Measurements from ENCODE around the gene CRCP.
A peak's percentile ranks its signal among the peaks of the same experiment; 100 is the strongest.
"Not testable (repeated sequence)": the region's sequence is repeated elsewhere in the genome, so short reads cannot be mapped to it uniquely, and the experiment has no call there.

CRCP gene

GRCh38 chr7:66162622-66163021 lies 48.0 kb downstream of the CRCP start:
- peak in 1 of 3 donors; percentile 5 for DNase-seq

- DNase-seq = no peak
Measured at GRCh38 chr7:66163186-66163610, 48.6 kb downstream of the CRCP start.

- no peak for DNase-seq
Measured at GRCh38 chr7:66164356-66164755, 49.7 kb downstream of the CRCP start.

DNA sequence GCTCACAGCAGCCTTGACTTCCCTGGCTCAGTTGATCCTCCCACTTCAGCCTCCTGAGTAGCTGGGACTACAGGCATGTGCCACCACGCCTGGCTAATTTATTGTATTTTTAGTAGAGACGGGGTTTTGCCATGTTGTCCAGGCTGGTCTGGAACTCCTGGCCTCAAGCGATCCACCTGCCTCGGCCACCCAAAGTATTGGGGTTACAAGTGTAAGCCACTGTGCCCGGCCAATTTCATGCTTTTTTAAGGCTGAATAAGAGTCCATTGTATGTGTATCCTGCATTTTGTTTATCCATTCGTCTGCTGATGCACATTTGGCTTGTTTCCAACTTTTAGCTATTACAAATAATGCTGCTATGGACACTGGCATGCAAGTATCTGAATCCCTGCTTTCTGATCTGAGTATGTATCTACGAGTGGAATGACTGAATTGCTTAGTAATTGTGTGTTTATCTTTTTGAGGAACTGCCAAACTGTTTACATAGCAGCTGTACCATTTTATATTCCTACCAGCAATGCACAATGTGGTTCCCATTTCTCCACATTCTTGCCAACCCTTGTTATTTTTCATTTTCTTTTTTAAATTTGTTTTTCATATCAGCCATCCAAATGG lies 53.2 kb downstream of the CRCP start:
- peak in 2 of 3 donors; percentile 25 to 42 for DNase-seq

GRCh38 chr7:66169616-66170015 lies 55.0 kb downstream of the CRCP start:
- DNase-seq = no peak

DNA sequence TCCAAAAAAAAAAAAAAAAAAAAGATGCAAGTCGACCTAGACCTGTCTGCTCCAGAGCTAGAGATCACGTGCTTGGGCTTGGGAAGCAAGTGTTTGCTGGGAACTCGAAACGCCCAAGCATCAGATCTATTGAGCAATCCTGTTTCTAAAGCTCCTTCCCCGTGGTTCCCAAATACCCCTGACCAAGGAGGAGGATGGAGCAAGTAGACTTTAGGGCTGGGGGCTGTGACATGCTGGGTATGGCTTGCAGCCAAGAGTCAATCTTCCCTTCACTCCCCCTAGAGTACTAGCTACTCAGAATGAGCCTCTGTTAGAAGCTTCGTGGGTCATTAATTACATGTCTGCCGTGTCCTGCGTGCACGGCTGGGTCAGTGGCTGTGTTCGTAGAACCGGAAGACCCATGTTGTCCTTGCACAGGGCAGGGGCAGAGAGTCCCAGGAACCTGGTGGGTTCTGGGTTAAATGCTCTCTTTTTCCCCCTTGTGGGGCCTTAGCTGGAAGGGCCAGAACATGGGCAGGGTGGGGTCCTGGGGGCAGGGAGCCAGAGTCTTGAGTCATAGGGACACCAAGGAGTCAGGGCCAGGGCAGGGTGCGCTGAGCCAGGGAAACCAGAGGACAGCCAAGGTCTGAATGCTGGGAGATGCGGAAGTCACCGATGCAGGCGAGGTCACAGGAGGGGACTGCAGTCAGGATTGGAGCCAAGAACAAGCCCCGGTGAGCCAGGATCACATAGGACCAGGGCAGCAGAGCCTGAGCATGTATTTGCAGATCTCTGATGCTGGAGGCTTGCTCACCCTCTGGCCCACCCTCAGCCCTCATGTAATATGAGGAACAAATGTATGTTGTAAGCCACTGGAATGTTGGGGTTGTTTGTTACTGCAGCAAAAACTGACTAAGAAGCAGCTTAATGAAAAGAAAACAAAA lies 55.9 kb downstream of the CRCP start:
- no peak for DNase-seq

DNA sequence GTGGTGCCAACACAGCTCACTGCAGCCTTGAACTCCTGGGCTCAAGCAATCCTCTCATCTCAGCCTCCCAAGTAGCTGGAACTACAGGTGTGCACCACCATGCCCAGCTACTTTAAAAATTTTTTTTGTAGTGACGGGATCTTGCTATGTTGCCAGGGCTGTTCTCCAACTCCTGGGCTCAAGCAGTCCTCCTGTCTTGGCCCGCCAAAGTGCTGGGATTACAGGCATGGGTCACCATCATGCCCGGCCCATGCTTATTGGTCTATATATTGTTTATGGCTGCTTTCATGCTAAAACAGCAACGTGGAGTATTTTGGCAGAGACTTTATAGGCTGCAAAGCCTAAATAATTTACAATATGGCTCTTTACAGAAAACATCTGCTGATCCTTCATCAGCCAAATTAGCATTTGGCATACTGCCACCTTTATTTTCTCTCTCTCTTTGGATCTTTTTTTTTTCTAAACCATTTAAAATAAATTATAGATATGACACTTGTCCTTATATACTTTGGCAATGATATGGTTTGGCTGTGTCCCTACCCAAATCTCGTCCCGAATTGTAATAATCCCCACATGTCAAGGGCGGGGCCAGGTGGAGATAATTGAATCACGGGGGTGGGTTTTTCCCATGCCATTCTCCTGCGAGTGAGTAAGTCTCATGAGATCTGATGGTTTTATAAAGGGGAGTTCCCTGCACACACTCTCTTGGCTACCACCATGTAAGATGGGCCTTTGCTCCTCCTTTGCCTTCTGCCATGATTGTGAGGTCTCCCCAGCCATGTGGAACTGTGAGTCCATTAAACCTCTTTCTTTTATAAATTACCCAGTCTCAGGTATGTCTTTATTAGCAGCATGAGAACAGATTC lies 58.1 kb downstream of the CRCP start:
- DNase-seq = peak in 1 of 3 donors; percentile 11

DNA sequence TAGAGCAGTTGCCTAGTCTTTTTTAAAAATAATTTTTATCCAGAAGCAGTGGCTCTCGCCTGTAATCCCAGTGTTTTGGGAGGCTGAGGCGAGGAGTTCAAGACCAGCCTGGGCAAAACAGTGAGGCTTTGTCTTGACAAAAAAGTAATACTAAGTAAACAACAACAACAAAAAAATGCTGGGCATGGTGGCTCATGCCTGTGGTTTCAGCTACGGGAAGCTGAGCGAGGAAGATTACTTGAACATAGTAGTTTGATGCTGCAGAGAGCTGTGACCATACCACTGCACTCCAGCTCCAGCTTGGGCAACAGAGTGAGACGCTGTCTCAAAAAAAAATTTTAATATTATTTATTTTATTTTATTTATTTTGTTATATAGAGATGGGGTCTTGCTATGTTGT lies 59.2 kb downstream of the CRCP start:
- DNase-seq = no peak

- DNase-seq = not testable (repeated sequence)
Measured at GRCh38 chr7:66175006-66175405, 60.4 kb downstream of the CRCP start.

GRCh38 chr7:66176914-66177313 lies 62.3 kb downstream of the CRCP start:
- DNase-seq = no peak

- DNase-seq = no peak
Measured at GRCh38 chr7:66178258-66178657, 63.6 kb downstream of the CRCP start.

DNA sequence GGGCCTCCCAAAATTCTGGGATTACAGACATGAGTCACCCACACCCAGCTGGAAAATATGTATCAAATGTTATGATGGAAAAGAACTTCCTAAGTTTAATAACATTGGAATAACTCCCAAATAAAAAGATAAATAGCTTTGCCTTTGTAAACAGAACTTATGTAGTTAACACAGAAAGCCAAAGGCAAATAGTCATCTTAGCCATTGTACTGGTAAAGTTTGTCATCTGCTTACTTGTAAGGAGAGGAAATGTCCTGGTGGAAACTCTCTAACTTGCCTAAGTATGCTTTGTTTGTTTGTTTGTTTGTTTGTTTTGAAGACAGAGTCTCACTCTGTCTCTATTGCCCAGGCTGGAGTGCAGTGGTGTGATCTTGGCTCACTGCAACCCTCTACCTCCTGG lies 66.7 kb downstream of the CRCP start:
- DNase-seq = no peak

- DNase-seq = no peak
Measured at GRCh38 chr7:66181845-66182244, 67.2 kb downstream of the CRCP start.

- no peak for DNase-seq
Measured at GRCh38 chr7:66182920-66183319, 68.3 kb downstream of the CRCP start.

DNA sequence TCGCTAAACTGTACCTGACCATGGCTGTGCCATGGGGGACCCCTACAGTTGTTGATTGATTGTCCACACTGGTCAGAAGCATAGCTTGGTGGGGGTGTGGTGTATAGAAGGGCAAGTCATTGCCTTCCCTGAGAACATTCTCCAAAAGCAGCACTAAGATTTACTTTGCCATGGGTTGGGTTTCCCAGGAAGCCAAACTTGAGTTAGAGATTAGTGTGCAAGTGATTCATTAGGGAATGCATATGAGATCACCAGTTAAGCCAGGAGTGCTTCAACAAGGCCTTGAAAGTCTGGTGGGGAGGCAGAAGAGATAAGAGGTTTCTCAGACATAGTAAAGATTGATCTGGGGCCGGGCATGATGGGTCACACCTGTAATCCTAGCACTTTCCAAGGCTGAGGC lies 69.1 kb downstream of the CRCP start:
- no peak for DNase-seq

GRCh38 chr7:66185680-66186187 lies 71.1 kb downstream of the CRCP start:
- no peak for DNase-seq

DNA sequence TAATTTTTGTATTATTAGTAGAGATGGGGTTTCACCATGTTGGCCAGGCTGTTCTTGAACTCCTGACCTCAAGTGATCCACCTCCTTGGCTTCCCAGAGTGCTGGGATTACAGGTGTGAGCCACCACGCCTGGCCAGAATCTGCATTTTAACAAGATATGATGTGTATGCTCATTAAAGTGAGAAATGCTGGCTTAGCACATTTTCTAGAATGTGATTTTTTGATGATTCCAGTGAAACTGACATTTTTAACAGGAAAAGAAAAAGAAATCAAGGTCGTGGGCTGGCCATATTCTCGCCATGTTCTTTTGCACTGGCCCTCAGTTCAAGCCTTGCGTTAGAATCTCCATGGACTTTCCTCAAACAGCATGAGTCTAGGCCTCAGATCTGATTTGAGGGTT lies 72.3 kb downstream of the CRCP start:
- DNase-seq = no peak

DNA sequence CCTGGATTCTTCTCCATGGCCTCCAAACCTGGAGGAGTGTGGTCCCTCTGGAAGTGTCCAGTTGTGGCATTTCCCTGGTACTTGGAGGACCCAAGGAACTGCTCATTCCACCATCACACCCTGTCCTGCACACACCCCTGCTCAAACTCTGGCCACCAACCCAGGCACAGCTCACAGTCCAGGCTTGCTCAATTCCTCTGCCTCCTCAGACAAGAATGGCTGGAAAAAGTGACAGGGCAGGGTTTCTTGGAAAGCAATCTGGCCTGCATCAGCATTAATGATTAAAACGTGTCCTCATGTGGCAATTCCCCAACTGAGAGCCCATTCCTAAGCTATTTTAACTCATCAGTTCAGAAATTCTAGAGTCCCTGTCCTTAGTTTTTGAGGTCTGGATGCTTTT lies 73.3 kb downstream of the CRCP start:
- DNase-seq = peak; percentile 15 to 26 (median 25)

DNA sequence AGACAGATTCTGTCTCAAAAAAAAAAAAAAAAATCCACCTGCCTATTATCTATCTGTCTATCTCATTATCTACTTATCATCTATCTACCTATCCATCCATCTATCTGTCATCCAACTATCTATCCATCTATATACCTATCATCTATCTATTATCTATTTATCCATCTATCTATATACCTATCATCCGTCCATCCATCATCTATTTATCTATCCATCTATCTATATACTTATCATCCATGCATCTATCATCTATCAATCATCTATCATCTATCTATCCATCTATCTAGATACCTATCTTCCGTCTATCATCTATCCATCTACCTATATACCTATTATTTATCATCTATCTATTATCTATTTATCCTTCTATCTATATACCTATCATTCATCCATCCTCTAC lies 74.0 kb downstream of the CRCP start:
- DNase-seq = no peak

GRCh38 chr7:66189695-66190503 lies 75.3 kb downstream of the CRCP start:
- no peak for DNase-seq

- DNase-seq = no peak
Measured at GRCh38 chr7:66190504-66190857, 75.8 kb downstream of the CRCP start.

DNA sequence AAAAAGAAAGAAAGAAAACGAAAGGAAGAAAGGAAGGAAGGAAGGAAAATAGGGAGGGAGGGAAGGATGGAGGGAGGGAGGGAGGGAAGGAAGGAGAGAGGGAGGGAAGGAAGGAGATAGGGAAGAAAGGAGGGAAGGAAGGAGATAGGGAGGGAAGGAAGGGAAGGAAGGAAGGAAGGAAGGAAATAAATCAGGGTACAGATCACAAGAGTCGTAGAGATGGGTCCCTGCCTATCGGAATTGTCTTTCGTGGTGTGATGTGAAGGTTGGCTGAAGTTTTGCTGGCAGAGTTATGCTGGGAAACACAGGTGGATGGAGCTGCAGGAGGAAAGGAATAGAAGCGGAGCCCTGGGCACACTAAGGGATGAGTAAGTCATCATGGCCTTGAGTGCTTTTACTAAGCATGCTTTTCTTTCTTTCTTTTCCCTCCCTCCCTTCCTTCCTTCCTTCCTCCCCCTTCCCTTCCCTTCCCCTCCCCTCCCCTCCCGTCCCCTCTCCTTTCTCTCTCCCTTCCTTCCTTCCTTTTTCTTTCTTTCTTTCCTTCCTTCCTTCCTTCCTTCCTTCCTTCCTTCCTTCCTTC lies 78.6 kb downstream of the CRCP start:
- DNase-seq = no peak
